Right lobe of liver (tissue), 4 donors: ENCODE measurements around the gene HDAC9.

Source experiments
- POLR2A ChIP-seq: fragments of 450-650 bp; IDR thresholded peaks from one replicate; pipeline ENCODE4 v1.6.1; 2017; ENCODE audit warnings: antibody characterized with exemption, mild to moderate bottlenecking
- TF ChIP-seq, protein P1 (sequence below), 4 donors: fragments of 200-600 bp in 3 of 4; fragments of 450-650 bp in 1 of 4; IDR thresholded peaks; one replicate each; pipeline versions ENCODE4 v1.5.1 to v1.8.0; 2016 to 2022; ENCODE audit warnings: antibody characterized with exemption in 4 of 4, mild to moderate bottlenecking in 2 of 4
- donor health status: DM: no; HTN: no; CAD: no.
- donor health status: DM: no; HTN: no; CAD: no.
- donor health status: DM: no; HTN: yes; CAD: no.

DNA sequence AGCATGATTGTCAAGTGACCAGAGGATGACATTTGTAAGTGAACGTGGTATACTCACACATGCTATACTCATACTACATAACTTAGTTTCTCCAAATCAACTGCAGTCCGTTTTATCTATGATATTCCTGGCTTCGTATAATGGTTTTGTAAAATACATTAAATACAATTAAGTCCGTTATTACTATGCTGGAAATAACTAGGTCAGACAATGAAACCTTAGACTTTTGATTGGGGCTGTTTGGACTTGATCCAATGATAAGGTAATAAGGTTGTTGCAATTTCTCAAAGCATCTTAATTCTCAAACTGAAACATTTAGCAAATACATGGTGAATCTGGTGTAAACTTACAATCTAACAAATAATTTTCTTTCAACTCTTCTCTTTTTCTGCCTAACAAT, 504.9 kb downstream of the HDAC9 start:
- TF ChIP-seq, protein P1, sequence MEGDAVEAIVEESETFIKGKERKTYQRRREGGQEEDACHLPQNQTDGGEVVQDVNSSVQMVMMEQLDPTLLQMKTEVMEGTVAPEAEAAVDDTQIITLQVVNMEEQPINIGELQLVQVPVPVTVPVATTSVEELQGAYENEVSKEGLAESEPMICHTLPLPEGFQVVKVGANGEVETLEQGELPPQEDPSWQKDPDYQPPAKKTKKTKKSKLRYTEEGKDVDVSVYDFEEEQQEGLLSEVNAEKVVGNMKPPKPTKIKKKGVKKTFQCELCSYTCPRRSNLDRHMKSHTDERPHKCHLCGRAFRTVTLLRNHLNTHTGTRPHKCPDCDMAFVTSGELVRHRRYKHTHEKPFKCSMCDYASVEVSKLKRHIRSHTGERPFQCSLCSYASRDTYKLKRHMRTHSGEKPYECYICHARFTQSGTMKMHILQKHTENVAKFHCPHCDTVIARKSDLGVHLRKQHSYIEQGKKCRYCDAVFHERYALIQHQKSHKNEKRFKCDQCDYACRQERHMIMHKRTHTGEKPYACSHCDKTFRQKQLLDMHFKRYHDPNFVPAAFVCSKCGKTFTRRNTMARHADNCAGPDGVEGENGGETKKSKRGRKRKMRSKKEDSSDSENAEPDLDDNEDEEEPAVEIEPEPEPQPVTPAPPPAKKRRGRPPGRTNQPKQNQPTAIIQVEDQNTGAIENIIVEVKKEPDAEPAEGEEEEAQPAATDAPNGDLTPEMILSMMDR (IDR thresholded peaks at IDR 0.05): no peak
- TF ChIP-seq POLR2A: no peak
